IMR-90 (cell line): Measurements from ENCODE around the gene TTC7B. TPM values are rescaled to one million over a fixed set of nuclear protein-coding genes. Genes with fewer than 3 reads are reported as not detected.
A peak's percentile ranks its signal among the peaks of the same experiment; 100 is the strongest.

Experiments used
- ATAC-seq: fragments of 200-7000 bp; cut with Tn5 transposase; 2 replicates; pipeline ENCODE4 v1.9.1; 2020; ENCODE audit warnings: low read depth, mild to moderate bottlenecking, moderate library complexity
- BruUV-seq: library from RNA; stranded (reverse); fragments of 400-500 nt; replicated peaks from 2 replicates; lab custom pipeline; 2021; lab: Mats Ljungman, UMichigan
- CTCF ChIA-PET: fragments of 300-600 bp; formaldehyde crosslinking; extraction: SDS; loops from one replicate; lab custom pipeline; 2021; ENCODE audit warnings: antibody characterized with exemption; lab: Yijun Ruan, JAX
- POLR2A ChIA-PET: fragments of 300-600 bp; sonication (Branson Sonifier 250); formaldehyde crosslinking; loops from one replicate; lab custom pipeline; 2022; ENCODE audit warnings: antibody characterized with exemption; ENCODE audit not compliant: unreplicated experiment; lab: Charles Lee
- DNase-seq: peaks from one replicate; pipeline ENCODE4 v3.0.0; 2013
- H2AFZ ChIP-seq: replicated peaks from 2 replicates; pipeline ENCODE3; 2013; ENCODE audit warnings: low read length, mild to moderate bottlenecking; ENCODE audit not compliant: poor library complexity
- H2AK5ac ChIP-seq: 2 replicates; pipeline ENCODE4 v1.6.1; 2013; ENCODE audit warnings: low read depth, low read length, inconsistent platforms
- H2AK9ac ChIP-seq: replicated peaks from 2 replicates; pipeline ENCODE3; 2013; ENCODE audit warnings: mild to moderate bottlenecking, low read depth, low read length, moderate library complexity; ENCODE audit not compliant: poor library complexity
- H2BK120ac ChIP-seq: 2 replicates; pipeline ENCODE4 v1.6.1; 2013; ENCODE audit warnings: low read depth, low read length, inconsistent platforms
- H2BK15ac ChIP-seq: 3 replicates; pipeline ENCODE4 v1.6.1; 2013; ENCODE audit warnings: low read depth, low read length, inconsistent platforms
- H2BK20ac ChIP-seq: 2 replicates; pipeline ENCODE4 v1.6.1; 2013; ENCODE audit warnings: low read depth, mild to moderate bottlenecking, inconsistent platforms, low read length, moderate library complexity
- H2BK5ac ChIP-seq: 2 replicates; pipeline ENCODE4 v1.6.1; 2013; ENCODE audit warnings: mild to moderate bottlenecking, low read depth, low read length, inconsistent platforms; ENCODE audit not compliant: poor library complexity, severe bottlenecking
- H3K14ac ChIP-seq: replicated peaks from 2 replicates; pipeline ENCODE4 v1.6.1; 2013; ENCODE audit warnings: low read depth, low read length, inconsistent platforms
- H3K18ac ChIP-seq: 2 replicates; pipeline ENCODE4 v1.6.1; 2013; ENCODE audit warnings: low read depth, low read length, control low read depth
- H3K23ac ChIP-seq: 2 replicates; pipeline ENCODE4 v1.6.1; 2013; ENCODE audit warnings: low read depth, low read length, inconsistent platforms
- H3K27ac ChIP-seq: 2 replicates; pipeline ENCODE4 v1.5.1; 2013; ENCODE audit warnings: mild to moderate bottlenecking, control low read depth, low read length; ENCODE audit not compliant: insufficient read depth
- H3K27me3 ChIP-seq: 2 replicates; pipeline ENCODE4 v1.6.1; 2013; ENCODE audit warnings: low read length; ENCODE audit not compliant: control insufficient read depth, insufficient read depth
- H3K36me3 ChIP-seq: 2 replicates; pipeline ENCODE4 v1.6.1; 2013; ENCODE audit warnings: low read length, mixed read lengths; ENCODE audit not compliant: control insufficient read depth, insufficient read depth
- H3K4ac ChIP-seq: 2 replicates; pipeline ENCODE4 v1.6.1; 2013; ENCODE audit warnings: low read depth, low read length, inconsistent platforms
- H3K4me1 ChIP-seq: 2 replicates; pipeline ENCODE4 v1.6.1; 2013; ENCODE audit warnings: low read length, mixed read lengths; ENCODE audit not compliant: control insufficient read depth, insufficient read depth
- H3K4me2 ChIP-seq: 2 replicates; pipeline ENCODE4 v1.6.1; 2013; ENCODE audit warnings: low read depth, mild to moderate bottlenecking, control low read depth, low read length, moderate library complexity
- H3K4me3 ChIP-seq: 2 replicates; pipeline ENCODE4 v1.5.1; 2013; ENCODE audit warnings: low read depth, mild to moderate bottlenecking, control low read depth, low read length, moderate library complexity; ENCODE audit not compliant: insufficient read depth
- H3K56ac ChIP-seq: 2 replicates; pipeline ENCODE4 v1.6.1; 2013; ENCODE audit warnings: low read length, inconsistent platforms; ENCODE audit not compliant: insufficient read depth; ENCODE audit errors: extremely low read depth
- H3K79me1 ChIP-seq, 2 experiments: 2 replicates each; pipeline ENCODE4 v1.6.1; 2013; ENCODE audit warnings: low read length in 2 of 2, inconsistent platforms in 1 of 2, low read depth in 1 of 2
- H3K9ac ChIP-seq: 2 replicates; pipeline ENCODE4 v1.6.1; 2013; ENCODE audit warnings: low read depth, low read length, control low read depth
- H3K9me1 ChIP-seq: 2 replicates; pipeline ENCODE4 v1.6.1; 2013; ENCODE audit warnings: low read length, inconsistent platforms; ENCODE audit not compliant: insufficient read depth
- H3K9me3 ChIP-seq: 2 replicates; pipeline ENCODE4 v1.6.1; 2013; ENCODE audit warnings: low read length; ENCODE audit not compliant: control insufficient read depth, insufficient read depth
- H4K20me1 ChIP-seq: 2 replicates; pipeline ENCODE4 v1.6.1; 2013; ENCODE audit warnings: low read length, inconsistent platforms; ENCODE audit not compliant: insufficient read depth
- H4K5ac ChIP-seq: 2 replicates; pipeline ENCODE4 v1.6.1; 2013; ENCODE audit warnings: mild to moderate bottlenecking, low read depth, low read length, control low read depth
- H4K8ac ChIP-seq, 2 experiments: 2 replicates each; pipeline ENCODE4 v1.6.1; 2013; ENCODE audit warnings: low read depth in 2 of 2, low read length in 2 of 2, control low read depth in 1 of 2, inconsistent platforms in 1 of 2
- H4K91ac ChIP-seq: 2 replicates; pipeline ENCODE4 v1.6.1; 2013; ENCODE audit warnings: low read depth, low read length, inconsistent platforms; ENCODE audit not compliant: insufficient read depth
- RCOR1 ChIP-seq: IDR thresholded peaks from 2 replicates; pipeline ENCODE4 v1.6.1; 2012; ENCODE audit warnings: mild to moderate bottlenecking, low read length, improper control_type of control experiment; ENCODE audit not compliant: insufficient replicate concordance
- RFX5 ChIP-seq: IDR thresholded peaks from 2 replicates; pipeline ENCODE4 v1.8.0; 2012; ENCODE audit warnings: low read depth, mild to moderate bottlenecking, low read length, moderate library complexity
- whole genome bisulfite sequencing, 2 experiments: methylation state at CpG; one replicate each; pipeline versions ENCODE4 v1.1.5 to v1.1.7; 2013; ENCODE audit warnings: missing lambda C conversion rate in 2 of 2; ENCODE audit not compliant: insufficient read length in 1 of 2; ENCODE audit errors: extremely low coverage in 2 of 2; 5-methylcytosine and 5-hydroxymethylcytosine counted together
- dilution Hi-C: fragments of 300-500 bp; cut with HindIII; formaldehyde crosslinking; loops from one replicate; pipeline ENCODE4 v1.14.3; 2018; ENCODE audit warnings: low sequenced_read_pairs; ENCODE audit not compliant: unreplicated experiment
- in situ Hi-C: fragments of 300-500 bp; cut with MboI; formaldehyde crosslinking; loops from 3 replicates; pipeline ENCODE4 v1.14.3; 2019; ENCODE audit warnings: low sequenced_read_pairs, inconsistent platforms, mixed read lengths
- intact Hi-C: fragments of 100-400 bp; cut with micrococcal nuclease; formaldehyde crosslinking; loops from 2 replicates; pipeline ENCODE4 v1.10.0; 2022
- polyA plus RNA-seq, 3 experiments: library from polyadenylated mRNA; depleted of rRNA; stranded (reverse); fragments of >200 nt; gene quantifications; 2 replicates each; pipeline ENCODE4 v1.2.3, GENCODE V29; 2012; ENCODE audit warnings: low replicate concordance in 1 of 3
- total RNA-seq: library from RNA; depleted of rRNA; stranded (reverse); fragments of >200 nt; gene quantifications from 2 replicates; pipeline ENCODE4 v1.2.3, GENCODE V29; 2012

Gene TTC7B
- total and polyA plus RNA-seq, 2 of the 4 experiments (the other 2 are of a cell fraction): 18.1 to 35.3 TPM

DNA sequence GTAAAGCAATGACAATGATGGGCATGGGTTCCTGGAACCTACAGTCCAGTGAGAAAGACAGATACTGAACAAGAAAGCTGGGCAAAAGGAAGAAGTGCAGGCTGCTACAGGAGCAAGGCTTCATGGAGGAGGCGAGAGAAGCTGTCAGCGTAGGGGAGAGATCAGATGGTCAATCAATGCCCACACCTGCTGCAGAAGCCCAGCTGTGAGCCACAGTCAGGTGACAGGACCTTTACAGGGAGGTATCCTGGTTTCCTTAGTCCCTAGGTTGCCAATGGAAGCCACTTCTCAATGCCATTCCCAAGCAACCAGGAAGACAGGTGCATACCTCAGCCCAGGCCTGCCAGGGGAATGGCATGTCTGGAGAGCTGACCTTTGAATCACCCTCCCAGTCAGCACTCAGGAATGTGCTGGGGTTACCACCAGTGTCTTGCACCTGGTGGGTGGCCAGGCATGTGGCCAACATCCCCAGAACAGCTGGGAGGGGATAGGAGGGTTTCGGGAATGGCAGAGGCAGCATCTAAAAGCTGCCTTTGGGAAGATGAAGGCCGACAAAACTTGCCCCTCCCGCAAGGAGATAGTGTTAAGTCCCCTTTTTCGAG lies 170.3 kb downstream of the TTC7B start:
- Histone ChIP-seq H3K27ac (no peak overlapping the region), H3K4me1 (peaks cover 18% of the 10 kb centered on the region), H3K4ac (no peak overlapping the region), H3K56ac (no peak overlapping the region), H4K91ac (no peak overlapping the region), H2BK5ac (no peak overlapping the region), H3K4me3 (no peak overlapping the region), H3K79me1 (no peaks in the 10 kb centered on the region), H2AFZ (no peak overlapping the region), H3K27me3 (no peaks in the 10 kb centered on the region), H3K4me2 (no peak overlapping the region), H3K9me3 (no peaks in the 10 kb centered on the region), H3K9me1 (peaks cover 25% of the 10 kb centered on the region), H2AK9ac (peak overlapping the region; percentile 7), H4K8ac (no peak overlapping the region; a peak in 1 of 4 replicates), H4K20me1 (peaks cover 3% of the 10 kb centered on the region; the same call in 1 of the 2 replicates), H3K36me3 (peaks cover 9% of the 10 kb centered on the region), H3K18ac (no peak overlapping the region), H2BK15ac (no peak overlapping the region), H3K14ac (0 out of 2 replicates have a peak overlapping the region, but pooled peaks have one; percentile 4), H3K9ac (no peak overlapping the region), H3K23ac (no peak overlapping the region), H2AK5ac (peak overlapping the region; percentile 61; the same call in 1 of the 2 replicates), H2BK120ac (0 out of 2 replicates have a peak overlapping the region, but pooled peaks have one; percentile 15), H2BK20ac (peak overlapping the region; percentile 69), H4K5ac (no peak overlapping the region)
- CTCF ChIA-PET: no interaction called here
- DNase-seq (peak; percentile 60), ATAC-seq (no peak)
- BruUV-seq: no TSS peak
- WGBS, 2 experiments: 94% methylated on average over 6 of the region's 6 CpGs; no CpG with 5 or more reads in 1 of the 2 experiments
- in situ Hi-C loops: no loop called here
- TF ChIP-seq RFX5: no peak
- peak; percentile 53 for TF ChIP-seq RCOR1
- POLR2A ChIA-PET: no interaction called here
- dilution Hi-C loops: no loop called here
- intact Hi-C loops: no loop called here
